ENCODE results near the gene APLF.
A peak's percentile ranks its signal among the peaks of the same experiment; 100 is the strongest.

APLF gene, protein sequence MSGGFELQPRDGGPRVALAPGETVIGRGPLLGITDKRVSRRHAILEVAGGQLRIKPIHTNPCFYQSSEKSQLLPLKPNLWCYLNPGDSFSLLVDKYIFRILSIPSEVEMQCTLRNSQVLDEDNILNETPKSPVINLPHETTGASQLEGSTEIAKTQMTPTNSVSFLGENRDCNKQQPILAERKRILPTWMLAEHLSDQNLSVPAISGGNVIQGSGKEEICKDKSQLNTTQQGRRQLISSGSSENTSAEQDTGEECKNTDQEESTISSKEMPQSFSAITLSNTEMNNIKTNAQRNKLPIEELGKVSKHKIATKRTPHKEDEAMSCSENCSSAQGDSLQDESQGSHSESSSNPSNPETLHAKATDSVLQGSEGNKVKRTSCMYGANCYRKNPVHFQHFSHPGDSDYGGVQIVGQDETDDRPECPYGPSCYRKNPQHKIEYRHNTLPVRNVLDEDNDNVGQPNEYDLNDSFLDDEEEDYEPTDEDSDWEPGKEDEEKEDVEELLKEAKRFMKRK

DNA sequence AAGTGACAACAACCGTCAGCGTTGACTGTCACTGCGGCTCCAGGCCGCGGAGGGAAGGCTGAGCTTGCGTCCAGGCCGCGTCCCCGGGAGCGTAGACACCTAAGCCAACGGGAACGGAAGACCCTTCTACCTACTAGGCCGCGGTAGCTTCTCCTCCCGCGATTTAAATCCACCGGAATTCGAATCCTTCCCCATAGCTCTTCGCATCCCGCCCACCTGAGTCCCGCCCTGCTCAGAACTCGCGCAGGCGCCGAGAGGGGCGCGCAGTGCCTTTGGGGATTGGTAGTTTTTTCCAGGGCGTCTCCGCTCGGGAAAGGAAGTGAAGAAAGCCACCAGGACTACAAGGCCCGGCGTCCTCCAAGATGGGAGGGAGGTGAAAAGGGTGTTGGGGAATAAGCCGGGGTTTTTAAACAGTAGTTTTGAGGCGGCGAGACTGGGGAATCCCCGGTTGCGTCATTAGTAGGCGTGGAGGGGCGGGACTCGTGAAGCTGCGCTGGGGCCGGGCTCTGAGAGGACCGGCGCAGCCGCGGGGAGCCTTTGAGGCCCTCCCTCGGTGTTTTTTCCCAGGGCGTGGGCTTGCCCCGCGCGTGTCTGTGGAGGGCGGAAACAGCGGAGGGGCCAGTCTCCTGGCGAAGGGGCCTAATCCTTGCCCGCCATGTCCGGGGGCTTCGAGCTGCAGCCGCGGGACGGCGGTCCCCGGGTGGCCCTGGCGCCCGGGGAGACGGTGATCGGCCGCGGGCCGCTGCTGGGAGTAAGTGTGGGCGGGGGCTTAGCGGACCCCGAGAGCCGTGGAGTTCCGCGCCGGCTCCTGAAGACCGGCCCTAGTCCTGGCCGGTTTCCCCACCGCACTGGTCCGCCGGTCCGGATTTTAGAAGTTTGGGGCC, at the start of gene APLF, which contains the start of gene FBXO48:
Gene APLF, plus strand, starts transcription at position 509 of the 884 bp plus-strand sequence. Its CDS starts 147 bp downstream, at position 656.
Gene FBXO48, minus strand, starts transcription at position 218 of the 884 bp plus-strand sequence. CDS start 2,149 bp downstream, outside the sequence.
- peak; percentile 97 to 99 for DNase-seq (ENCODE audit: low read depth in 2 of 2)

DNA sequence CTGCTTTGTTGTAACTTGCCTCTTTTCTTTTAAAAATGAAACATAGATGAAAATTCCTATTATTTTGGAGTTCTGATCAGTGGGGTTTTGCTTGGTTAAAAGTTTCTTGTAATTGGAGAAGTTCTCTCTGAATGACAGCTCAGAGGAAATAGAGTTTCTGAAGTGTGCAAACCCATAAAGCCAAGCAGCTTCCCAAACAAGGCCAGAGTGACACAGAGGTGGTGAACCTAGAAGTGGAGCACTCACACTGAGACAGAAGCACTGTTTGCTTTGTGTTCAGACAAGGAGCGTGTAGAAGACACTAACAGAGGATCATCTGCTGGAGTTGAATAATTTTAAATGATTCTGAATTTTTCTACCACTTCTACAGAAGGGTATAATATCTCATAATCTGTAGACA, 49.5 kb upstream of the APLF start:
- no peak for DNase-seq (ENCODE audit: low read depth in 2 of 2)

DNA sequence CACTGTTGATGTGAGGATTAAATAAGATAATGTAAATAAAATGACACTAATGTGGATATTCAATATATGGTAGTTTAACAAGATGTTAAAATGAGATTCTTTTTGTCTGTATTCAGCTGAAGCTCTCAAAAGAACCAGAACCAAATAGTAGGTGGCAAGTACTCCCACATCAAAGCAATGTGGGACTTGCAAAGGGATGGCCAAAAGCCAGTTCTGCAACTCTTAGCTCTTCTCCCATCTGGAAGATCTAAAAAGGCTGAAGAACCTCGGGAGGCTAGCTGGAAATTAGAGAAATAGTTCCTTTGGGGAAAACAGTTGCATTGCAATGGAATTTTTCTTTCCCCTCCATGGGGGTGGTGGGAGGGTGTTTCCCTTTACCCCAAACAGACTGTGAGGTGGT, 49.0 kb upstream of the APLF start:
- DNase-seq (ENCODE audit: low read depth in 2 of 2), result no peak

DNA sequence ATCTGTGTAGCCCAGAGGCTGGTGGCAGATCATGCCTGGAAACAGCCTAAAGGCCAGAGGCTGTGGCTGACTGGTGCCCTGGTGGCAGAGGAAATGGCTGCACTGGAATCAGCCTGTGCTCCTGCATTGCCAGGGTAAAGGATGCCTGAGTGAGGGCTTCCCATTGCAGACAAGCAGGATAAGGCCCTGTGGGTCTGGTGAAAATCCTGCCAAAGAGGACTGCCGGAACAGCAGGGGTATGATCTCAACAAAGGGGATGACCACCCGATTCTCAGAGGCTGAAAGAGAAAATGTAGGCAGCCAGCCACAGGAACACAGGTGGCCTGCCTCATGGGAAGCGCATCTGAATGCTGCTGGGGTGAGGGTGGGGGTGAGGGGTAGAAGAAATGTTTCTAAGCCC, 48.5 kb upstream of the APLF start:
- no peak for DNase-seq (ENCODE audit: low read depth in 2 of 2)

DNA sequence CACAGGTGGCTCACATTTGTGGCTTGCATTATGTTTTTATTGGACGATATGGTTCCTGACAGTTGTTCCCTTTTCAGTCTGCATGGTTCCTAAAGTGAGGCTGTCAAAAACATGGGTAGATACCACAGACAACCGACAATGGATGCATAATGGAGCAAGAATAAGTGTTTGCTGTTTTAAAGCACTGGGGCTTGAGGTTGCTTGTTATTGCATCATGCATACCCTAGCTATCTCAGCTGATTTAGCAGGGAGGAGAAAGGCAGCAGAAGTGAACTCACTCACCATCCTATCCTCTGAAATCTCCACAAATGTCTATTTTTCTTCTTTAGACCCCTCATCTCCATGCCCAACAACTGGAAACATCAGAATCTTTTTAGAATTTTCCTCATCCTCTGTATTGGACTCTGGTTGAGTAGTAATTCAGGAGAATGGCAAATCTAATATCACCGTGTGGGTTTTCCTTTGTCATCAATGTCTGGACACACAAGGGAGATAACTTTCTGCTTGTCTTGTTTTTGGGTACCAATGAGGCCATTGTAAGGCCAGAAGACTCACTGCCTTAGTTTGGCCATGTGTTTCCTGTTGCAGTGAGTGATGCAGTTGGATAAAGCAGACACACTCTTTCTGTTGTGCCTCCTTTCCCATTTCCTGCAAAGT, 47.0 kb upstream of the APLF start:
- DNase-seq (ENCODE audit: low read depth in 2 of 2), result no peak

DNA sequence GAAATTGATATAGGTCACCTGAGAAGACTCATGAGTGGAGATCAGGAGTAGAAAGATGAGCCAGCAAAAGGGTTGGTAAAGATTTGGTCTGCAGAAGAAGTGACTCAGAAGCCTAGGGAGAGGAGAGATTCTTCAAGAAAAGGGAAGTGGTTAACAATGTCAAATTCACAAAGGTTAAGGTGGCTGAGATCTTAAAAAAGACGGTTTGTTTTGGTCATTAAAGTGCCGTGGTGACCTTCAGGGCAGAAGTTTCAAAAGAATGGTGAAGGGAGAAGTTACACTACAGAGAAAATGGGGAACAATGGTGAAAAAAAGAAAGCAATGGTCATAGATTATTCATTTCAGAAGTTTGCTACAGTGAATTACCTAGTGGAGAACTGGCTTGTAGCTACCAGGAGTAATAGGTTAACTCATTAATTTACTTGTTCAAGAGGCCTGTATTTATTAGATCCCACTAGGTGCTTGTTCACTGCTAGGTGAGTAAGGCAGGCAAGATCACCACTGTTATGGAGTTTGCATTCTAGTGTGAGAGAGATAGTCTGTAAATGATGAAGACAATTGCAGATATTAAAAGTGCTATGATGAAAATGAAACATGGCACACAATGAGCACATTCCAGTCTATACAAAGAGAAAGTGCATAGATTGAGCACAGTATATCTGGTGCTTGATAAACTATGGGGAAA, 43.3 kb upstream of the APLF start:
- DNase-seq (ENCODE audit: low read depth in 2 of 2), result no peak

DNA sequence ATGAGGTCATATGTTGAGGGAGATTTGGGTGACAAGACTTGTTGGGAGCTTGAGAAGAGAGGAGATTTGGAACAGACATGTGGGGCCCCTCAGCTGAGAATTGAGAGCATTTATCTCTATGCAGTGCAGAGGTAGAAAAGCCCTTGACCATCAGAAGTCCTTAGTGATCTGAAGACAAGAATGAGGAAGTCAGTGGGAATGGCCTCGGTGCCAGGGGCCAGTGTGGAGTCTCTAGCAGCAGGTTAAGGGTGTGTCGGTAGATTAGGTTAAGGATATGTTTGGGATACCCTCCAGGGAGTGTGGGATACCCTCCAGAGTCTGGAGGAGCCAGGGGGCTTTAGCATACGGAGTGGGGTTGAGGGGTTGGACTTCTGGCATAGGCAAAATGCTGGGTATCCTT, 41.9 kb upstream of the APLF start:
- no peak for DNase-seq (ENCODE audit: low read depth in 2 of 2)

DNA sequence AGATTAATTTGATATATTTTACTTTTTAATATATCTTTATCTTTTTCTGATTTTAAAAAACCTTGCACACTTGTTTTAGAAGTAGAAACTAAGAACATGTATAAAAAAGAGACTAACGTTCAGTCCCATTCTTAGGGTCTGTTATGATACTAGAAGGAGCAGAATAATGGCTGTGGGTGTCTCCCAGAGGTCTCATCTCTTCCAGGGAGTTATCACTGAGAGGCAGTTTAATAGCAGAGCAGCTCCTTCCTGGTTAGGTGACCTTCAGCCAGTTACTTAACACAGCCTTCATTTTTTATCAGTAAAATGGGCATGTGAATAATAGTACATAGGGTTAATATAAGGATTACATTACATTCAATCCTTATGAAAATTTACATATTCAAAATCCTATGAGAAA, 40.9 kb upstream of the APLF start:
- no peak for DNase-seq (ENCODE audit: low read depth in 2 of 2)

DNA sequence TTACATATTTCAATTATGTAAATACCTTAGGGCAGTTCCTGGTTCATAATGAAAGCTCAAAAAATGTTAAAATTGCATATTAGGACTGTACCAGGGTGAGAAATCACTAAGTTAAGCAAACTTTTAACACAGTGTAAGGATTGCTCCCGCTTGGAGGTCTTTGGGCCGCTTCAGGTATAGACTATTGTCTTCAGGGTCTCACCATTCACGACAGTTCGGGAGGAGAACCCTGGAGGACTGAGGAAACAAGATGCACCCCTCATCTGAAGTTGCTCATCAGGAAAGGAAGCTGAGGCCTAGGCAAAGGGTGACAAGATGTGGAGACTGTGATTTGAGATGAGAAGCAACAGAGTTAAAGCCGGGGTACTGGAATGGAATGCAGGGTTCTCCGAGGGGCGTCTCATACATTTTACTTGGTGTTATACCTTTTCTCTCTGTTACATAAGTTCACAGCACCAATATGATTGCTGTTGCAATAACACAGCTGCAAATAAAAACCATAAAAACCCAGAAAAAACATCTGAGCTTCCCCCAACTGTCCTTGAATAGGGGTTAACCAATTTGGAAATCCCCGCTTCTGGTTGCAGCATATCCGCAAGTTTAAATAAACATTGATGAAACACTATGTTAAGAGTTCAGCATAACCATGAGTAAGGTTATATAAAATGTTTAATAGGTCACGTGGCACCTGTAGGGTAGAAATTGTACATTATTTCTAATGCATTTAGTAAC, 40.4 kb upstream of the APLF start:
- no peak for DNase-seq (ENCODE audit: low read depth in 2 of 2)

DNA sequence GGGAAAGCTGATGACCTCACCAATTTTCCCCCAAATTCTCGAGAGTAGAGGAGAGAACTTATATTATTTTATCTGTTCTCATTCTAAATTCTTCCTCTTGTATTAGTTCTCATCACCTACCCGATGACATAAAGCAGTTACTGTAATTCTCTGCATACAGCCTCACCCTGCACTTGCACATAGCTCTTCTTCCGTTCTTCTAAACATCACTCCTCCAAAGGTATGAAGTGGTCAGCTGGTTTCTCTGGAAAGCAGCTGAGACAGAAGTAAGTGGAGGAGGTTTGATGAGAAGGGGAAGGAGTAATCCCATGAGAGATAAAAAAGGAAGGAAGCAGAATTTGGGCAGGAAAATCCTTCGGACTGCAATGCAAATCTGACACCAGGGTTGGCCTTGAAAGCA, 39.3 kb upstream of the APLF start:
- no peak for DNase-seq (ENCODE audit: low read depth in 2 of 2)

DNA sequence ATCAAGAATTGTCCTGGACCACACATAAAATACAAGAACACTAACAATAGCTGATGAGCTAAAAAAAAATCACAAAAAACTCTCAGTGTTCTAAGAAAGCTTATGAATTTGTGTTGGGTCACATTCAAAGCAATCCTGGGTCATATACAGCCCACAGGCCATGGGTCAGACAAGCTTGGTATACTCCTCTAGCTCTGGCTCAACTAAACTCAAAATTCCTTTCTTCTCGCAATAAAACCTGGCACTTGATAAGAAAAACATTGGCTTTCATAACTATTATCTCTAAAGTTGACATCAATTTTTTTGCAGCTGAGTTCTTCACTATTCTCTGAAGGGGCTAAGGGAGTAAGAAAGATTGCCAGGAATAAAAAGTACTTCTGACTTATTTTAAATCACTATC, 38.6 kb upstream of the APLF start:
- DNase-seq (ENCODE audit: low read depth in 2 of 2), result no peak

DNA sequence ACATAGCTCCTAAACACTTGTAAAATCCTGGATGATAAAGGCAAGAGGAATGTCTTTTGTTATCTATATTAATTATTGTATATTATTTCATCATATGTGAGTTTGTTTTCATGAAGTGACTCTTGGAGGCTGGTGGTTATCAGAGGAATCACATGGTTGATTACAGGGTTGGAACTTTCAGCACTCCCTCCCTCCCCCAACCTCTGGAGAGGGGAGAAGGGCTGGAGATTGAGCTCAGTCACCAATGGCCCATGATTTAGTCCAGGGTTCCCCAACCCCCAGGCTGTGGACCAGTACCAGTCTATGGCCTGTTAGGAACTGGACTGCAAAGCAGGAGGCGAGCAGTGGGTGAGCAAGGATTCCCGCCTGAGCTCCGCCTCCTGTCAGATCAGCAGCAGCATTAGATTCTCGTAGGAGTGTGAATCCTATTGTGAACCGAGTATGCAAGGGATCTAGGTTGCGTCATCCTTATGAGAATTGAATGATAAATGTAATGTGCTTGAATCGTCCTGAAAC, 38.0 kb upstream of the APLF start:
- no peak for DNase-seq (ENCODE audit: low read depth in 2 of 2)

DNA sequence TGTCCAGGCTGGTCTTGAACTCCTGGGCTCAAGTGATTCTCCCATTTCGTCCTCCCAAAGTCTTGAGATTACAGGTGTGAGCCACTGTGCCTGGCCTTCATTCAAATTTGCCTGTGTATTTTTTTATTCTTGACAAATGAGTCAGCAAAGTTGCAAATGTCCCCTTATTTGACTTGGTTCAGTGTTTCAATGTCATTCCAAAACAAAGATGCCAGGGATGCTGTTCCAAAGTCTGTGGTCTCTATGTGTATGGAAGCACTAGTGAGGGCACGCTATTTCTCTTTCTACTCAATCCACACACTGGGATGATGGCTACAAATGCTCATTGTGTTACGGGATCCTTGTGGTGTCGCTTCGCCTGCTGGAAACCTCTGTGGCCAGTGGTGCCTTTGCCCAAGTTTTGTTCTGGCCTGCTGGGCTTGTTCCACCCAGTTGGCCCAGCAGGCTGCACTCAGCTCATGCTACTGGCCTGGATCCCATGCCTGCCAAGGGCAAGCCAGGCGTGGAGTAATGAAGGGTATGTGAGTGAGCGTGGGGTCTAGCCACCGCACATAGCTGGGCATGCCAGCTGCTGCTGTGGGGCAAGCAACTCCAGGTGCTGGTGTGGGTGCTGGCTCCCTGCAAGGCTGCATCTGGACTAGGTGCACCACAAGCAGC, 35.9 kb upstream of the APLF start:
- DNase-seq (ENCODE audit: low read depth in 2 of 2), result no peak

DNA sequence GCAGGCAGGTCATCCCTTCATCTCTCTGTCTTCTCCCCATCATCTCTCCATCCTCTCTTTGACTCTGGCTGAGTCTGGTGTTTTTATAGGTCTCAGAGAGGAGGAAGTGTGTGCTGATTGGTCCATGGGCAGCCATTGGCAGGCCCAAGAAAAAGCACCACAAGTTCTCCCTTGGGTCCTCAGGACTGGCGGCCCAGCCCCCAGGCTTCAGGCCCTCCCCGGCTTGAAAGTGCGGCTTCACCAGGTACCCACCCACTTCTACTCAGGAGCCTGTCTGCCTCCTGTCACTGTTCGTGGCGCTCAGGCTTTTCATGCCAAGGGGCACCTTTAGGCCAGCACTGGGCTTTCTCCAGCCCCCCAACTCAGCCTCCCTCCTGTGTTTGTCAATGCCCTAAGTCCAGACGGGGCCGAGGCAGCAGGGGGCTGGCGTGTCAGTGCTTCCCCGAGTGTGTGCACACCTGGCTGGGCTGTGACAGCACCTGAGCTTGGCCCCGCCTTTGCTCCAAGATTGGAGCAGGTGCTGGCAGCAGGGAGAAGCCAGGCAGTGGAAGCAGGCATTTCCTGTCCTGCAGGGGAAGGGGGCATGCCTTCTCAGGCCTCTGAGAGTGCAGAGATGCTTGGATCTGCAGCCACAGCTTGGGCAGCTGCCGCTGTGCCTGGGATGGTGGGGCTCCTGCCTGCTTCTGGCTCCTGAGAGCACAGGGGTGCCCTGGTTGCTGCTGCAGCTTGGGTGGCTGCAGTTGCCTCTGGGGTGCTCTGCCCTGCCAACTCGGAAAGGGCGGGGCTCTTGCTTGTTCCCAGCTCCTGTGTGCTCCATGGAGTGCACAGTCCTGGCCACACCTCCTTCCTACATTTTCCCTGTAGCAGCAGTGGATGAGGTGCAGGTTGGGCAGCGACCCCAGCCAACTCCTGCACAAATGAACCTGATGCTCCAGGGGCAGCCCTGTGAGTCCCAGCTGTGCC, 34.4 kb upstream of the APLF start:
- DNase-seq (ENCODE audit: low read depth in 2 of 2), result no peak

DNA sequence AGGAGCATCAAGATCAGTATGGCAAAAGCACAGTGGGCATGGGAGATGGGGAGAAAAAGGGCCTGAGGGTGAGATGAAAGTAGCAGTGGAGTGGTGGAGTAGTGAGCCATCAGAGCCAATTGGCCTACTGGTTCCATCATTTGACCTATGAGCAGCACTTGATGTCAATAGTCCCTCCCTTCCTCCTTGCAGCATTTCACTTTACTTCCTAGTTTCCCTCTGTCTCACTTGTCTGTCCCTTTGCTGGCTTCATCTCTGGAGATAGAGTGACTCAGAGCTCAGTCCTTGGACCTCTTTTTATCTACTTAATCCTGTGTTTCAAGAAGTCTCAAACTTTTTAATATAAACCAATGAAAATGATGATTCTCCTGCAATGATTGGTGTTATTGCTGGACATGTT, 32.4 kb upstream of the APLF start:
- DNase-seq (ENCODE audit: low read depth in 2 of 2), result no peak

DNA sequence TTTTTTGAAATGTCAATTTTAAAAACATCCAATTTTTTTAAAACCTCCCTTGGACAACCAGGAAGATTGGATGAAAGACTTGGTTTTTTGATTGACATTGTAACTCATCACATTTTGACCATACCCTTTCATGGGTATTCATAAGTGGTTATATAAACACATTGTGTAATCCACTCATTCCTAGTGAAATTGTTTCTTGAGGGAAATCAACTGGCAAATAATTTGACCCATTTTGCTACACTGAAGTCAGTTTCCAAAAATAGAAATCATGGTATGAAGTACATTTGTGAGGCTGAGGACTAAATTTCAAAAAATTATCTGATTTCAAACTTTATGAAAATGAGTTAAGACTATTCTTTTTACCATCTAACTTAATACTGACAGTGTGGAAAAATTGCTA, 31.8 kb upstream of the APLF start:
- no peak for DNase-seq (ENCODE audit: low read depth in 2 of 2)

DNA sequence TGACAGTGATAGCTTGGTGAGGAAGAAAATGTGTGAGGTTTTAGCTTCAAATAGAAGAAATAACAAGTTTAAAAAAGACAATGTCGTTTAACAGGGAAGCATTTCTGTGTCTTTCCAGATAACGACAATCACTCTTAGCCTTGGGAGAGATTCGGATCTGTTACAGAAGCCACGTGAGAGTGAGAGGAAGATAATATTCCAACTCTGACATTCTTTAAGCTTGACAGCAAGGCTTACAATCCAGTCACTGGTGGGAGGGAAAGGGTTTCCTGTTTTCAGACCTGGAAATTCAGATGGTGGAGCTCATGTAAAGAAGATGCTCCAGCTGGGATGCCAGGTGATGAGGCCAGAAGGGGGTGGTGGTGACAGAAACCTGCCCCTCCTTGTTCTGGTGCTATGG, 31.1 kb upstream of the APLF start:
- no peak for DNase-seq (ENCODE audit: low read depth in 2 of 2)

DNA sequence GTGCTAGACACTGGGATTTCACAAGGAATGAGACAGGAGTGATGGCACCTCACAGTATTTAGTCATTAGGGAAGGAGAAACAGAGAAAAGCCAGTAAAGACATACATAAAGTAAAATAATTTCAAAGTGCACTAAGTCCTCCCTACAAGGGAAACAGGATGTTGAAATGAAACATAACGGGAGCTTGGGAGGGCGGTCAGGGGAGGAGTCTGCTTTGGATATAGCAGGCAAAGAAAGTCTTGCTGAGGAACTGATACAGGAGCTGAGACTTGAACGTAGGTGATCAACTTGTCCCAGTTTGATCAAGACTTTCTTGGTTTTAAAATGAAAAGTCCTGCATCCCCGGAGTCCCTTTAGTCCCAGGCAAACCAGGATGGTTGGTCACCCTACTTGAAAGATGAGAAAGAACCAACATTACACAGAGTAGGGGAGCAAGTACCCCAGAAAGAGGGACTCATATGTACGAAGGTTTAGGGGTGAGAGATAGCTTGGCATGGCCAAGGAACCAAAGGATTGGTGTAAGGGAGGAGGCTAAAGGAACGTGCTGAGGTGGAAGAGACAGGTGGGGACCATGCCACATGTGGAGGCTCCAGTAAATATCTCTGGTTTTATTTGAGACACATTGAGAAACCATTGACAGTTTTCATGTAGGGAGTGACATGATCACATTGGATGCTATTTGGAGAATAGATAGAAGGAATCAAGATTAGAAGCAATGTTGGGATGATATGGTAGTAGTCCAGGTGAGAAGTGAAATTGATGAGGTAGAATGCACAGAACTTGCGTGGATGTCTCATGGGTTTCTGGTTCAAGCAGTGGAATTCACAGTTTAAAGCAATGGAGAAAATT, 28.7 kb upstream of the APLF start:
- DNase-seq (ENCODE audit: low read depth in 2 of 2), result no peak
